Right cardiac atrium (tissue), 5 donors: Measurements from ENCODE around the gene BAIAP3. TPM values are rescaled to one million over a fixed set of nuclear protein-coding genes. Genes with fewer than 3 reads are reported as not detected.

Experiments
- ATAC-seq, 2 donors: fragments of 200-7000 bp; cut with Tn5 transposase; one replicate each; pipeline versions ENCODE4 v1.8.0 to v1.9.1; 2020; ENCODE audit warnings: moderate library complexity in 2 of 2, mild to moderate bottlenecking in 1 of 2
- DNase-seq, 3 donors: peaks; one replicate each; pipeline ENCODE4 v3.0.0-alpha.2; 2020
- H3K27ac ChIP-seq: one replicate; pipeline ENCODE4 v1.5.1; 2013; ENCODE audit warnings: mild to moderate bottlenecking, low read length, control low read depth, moderate library complexity
- H3K27me3 ChIP-seq: one replicate; pipeline ENCODE4 v1.6.1; 2013; ENCODE audit not compliant: control insufficient read depth, insufficient read depth
- H3K4me1 ChIP-seq: one replicate; pipeline ENCODE4 v1.6.1; 2013; ENCODE audit warnings: low read length; ENCODE audit not compliant: control insufficient read depth, insufficient read depth
- H3K4me3 ChIP-seq: one replicate; pipeline ENCODE4 v1.5.1; 2013; ENCODE audit warnings: low read length, control low read depth
- H3K9me3 ChIP-seq: one replicate; pipeline ENCODE4 v1.6.1; 2013; ENCODE audit warnings: low read length; ENCODE audit not compliant: control insufficient read depth
- WGBS: extraction: QIAGEN DNeasy Blood & Tissue Kit; methylation state at CpG from one replicate; pipeline ENCODE4 v1.1.7; 2013; 5-methylcytosine and 5-hydroxymethylcytosine counted together
- intact Hi-C, 4 donors: fragments of 100-400 bp; cut with DNase I; formaldehyde crosslinking; loops; one replicate each; pipeline versions ENCODE4 v1.11.0 to v1.14.0; 2022 to 2023
- polyA plus RNA-seq: library from polyadenylated mRNA; stranded (reverse); fragments of 200-250 nt; gene quantifications from one replicate; pipeline ENCODE4 v1.2.3, GENCODE V29; 2013
- total RNA-seq, 4 donors: library from RNA; stranded (reverse); fragmentation: NEBNext Ultra II Directional; extraction: Animal tissue kit (Norgen Biotek cat#: 25700); gene quantifications; one replicate each; pipeline ENCODE4 v1.2.1, GENCODE V29; 2021
- donor health status: healthy with polysubstance abuse.
- donor health status: DM: no; HTN: yes; CAD: no.
- donor health status: DM: no; HTN: no; CAD: no.
- donor health status: DM: no; HTN: yes; CAD: no; lungs with severe emphysema.
- donor health status: DM: yes; HTN: yes; CAD: no.

BAIAP3 gene
- total and polyA plus RNA-seq, 5 donors: 0.53 to 2.7 (median 1.8) TPM

DNA sequence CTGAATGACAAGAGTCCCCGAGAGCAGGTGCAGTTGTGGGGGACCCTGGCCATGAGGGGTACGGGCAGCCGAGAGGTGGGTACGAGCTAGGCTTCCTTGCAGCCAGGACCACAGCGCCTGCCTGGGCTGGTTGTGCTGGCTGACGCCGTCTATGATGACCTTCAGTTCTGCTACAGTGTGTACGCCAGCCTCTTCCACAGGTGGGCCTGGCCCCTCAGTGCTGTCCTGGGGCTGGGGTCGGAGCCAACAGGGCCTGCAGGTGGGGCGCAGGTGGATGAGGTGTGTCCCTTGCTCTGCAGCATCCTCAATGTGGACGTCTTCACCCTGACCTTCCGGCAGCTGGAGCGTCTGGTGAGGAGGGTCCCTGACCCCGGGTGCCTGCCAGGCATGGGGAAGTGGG, 11.1 kb downstream of the BAIAP3 start:
- Histone ChIP-seq H3K4me1 (peaks cover 2% of the 10 kb centered on the region), H3K4me3 (no peak overlapping the region), H3K27ac (no peak overlapping the region), H3K27me3 (no peaks in the 10 kb centered on the region), H3K9me3 (no peaks in the 10 kb centered on the region)
- ATAC-seq: no peak
- DNase-seq: peak in 1 of 3 donors; percentile 29
- 89% methylated on average over 14 of the region's 14 CpGs for WGBS
- intact Hi-C loops: no loop called here

DNA sequence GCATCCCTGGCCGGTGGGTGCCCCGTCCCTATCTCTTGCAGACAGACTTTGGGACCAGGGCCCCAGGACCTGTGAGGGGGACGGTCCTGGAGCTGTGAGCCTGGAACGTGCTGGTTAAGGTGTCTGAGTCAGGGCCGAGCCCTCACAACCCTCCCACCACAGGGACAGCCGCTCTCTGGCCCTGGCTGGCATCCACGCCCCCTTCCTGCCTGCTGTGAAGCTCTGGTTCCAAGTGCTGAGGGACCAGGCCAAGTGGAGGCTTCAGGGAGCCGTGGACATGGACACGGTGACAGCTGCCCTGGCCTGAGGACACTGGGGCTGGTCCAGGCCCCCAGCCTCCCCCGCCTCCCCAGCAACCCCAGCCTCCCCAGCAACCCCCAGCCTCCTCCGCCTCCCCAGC, 11.6 kb downstream of the BAIAP3 start:
- Histone ChIP-seq H3K4me3 (no peak overlapping the region), H3K9me3 (no peaks in the 10 kb centered on the region), H3K27me3 (no peaks in the 10 kb centered on the region), H3K4me1 (peaks cover 2% of the 10 kb centered on the region), H3K27ac (no peak overlapping the region)
- intact Hi-C loops: no loop called here
- no peak for DNase-seq
- 62% methylated on average over 11 of the region's 11 CpGs for WGBS
- ATAC-seq: no peak

DNA sequence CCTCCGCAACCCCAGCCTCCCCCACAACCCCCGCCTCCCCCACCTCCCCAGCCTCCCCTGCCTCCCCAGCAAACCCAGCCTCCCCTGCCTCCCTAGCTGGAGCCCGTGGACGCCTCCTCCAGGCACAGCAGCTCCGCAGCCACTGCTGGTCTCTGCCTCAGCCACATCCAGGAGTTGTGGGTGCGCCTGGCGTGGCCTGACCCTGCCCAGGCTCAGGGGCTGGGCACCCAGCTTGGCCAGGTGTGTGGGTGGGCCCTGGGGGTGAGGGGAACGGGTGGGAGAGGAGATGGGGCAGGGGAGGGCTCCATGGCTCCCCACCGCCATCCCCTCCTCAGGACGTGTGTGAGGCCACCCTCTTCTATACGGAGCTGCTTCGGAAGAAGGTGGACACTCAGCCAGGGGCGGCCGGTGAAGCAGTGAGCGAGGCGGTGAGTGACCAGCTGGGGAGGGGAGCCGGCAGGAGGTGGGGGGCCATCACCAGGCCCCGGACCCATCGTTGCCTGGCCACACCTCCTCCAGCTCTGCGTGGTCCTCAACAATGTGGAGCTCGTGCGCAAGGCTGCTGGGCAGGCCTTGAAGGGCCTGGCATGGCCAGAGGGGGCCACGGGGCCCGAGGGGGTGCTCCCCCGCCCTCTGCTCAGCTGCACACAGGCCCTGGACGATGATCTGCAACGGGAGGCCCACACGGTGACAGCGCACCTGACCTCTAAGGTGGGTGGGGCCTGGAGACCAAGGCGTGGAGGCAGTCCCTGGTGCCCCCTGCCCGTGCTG, 12.4 kb downstream of the BAIAP3 start:
- H3K27me3 ChIP-seq: no peaks in the 10 kb centered on the region
- DNase-seq: peak in 1 of 3 donors; percentile 44
- no peak for ATAC-seq
- WGBS: 73% methylated on average over 31 of the region's 31 CpGs
- intact Hi-C loops: no loop called here
- H3K4me1 ChIP-seq: peaks cover 6% of the 10 kb centered on the region
- no peaks in the 10 kb centered on the region for H3K9me3 ChIP-seq
- no peak overlapping the region for H3K4me3 ChIP-seq
- no peak overlapping the region for H3K27ac ChIP-seq

DNA sequence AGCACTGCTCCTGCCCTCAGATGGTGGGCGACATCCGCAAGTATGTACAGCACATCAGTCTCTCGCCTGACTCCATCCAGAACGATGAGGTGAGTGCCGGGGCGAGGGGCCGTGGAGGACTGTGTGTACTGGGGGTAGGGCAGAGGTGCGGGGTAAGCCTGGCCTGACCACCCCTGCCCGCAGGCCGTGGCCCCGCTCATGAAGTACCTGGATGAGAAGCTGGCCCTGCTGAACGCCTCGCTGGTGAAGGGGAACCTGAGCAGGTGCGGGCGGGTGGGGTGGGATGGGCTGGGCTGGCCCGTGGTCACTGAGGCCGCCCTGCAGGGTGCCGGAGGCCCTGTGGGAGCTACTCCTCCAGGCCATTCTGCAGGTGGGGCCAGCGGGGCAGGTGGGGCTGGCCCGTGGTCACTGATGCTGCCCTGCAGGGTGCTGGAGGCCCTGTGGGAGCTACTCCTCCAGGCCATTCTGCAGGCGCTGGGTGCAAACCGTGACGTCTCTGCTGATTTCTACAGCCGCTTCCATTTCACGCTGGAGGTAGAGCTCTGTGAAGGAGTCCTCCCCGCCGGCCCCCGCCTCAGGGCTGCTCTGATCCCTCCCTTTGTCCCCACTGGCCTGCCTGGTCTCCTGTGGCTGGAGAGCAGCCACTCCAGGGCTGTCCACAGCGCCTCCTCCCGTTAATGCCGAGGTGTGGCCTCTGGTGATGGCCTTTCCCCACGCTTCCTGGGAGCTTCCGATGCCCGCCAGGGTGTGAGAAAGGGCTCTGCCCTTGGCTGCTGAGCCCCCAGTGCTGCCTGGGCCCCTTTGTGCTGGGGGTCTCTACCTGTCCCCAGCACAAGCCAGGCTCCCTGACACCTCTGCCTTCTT, 13.2 kb downstream of the BAIAP3 start:
- intact Hi-C loops: no loop called here
- WGBS: 74% methylated on average over 34 of the region's 34 CpGs
- no peak overlapping the region for H3K4me3 ChIP-seq
- ATAC-seq (no peak), DNase-seq (peak in 1 of 3 donors; percentile 40)
- peaks cover 6% of the 10 kb centered on the region for H3K4me1 ChIP-seq
- no peaks in the 10 kb centered on the region for H3K9me3 ChIP-seq
- H3K27ac ChIP-seq: no peak overlapping the region
- no peaks in the 10 kb centered on the region for H3K27me3 ChIP-seq

DNA sequence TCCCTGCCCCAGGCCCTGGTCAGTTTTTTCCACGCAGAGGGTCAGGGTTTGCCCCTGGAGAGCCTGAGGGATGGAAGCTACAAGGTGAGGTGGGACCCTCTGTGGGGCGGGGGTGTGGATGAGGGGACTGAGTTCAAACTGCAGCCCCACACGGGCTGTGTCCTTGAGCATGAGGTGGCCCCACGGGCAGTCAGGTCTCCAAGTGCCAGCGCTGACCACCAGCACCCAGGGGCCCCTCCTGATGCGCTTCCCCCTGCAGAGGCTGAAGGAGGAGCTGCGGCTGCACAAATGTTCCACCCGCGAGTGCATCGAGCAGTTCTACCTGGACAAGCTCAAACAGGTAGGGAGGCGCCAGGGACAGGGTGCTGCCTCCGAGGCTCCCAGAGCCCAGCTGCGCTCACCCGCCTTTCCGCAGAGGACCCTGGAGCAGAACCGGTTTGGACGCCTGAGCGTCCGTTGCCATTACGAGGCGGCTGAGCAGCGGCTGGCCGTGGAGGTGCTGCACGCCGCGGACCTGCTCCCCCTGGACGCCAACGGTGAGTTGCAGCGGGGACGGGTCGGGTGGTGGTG, 13.9 kb downstream of the BAIAP3 start:
- no peaks in the 10 kb centered on the region for H3K9me3 ChIP-seq
- no peaks in the 10 kb centered on the region for H3K27me3 ChIP-seq
- DNase-seq: peak in 1 of 3 donors; percentile 44
- ATAC-seq: no peak
- WGBS: 90% methylated on average over 31 of the region's 31 CpGs
- H3K27ac ChIP-seq: no peak overlapping the region
- peaks cover 6% of the 10 kb centered on the region for H3K4me1 ChIP-seq
- intact Hi-C loops: no loop called here
- H3K4me3 ChIP-seq: no peak overlapping the region

DNA sequence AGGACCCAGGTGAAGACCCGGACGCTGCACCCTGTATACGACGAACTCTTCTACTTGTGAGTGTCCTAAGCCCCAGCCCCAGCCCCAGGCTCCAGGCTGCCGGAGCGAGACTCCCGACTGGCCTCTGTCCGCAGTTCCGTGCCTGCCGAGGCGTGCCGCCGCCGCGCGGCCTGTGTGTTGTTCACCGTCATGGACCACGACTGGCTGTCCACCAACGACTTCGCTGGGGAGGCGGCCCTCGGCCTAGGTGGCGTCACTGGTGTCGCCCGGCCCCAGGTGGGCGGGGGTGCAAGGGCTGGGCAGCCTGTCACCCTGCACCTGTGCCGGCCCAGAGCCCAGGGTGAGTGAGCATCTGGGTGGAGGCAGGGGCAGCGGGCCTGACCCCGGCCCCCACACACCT, 14.5 kb downstream of the BAIAP3 start:
- Histone ChIP-seq H3K4me3 (no peak overlapping the region), H3K4me1 (peaks cover 4% of the 10 kb centered on the region), H3K9me3 (no peaks in the 10 kb centered on the region), H3K27ac (no peak overlapping the region), H3K27me3 (no peaks in the 10 kb centered on the region)
- WGBS: 89% methylated on average over 29 of the region's 29 CpGs
- DNase-seq: no peak
- intact Hi-C loops: no loop called here
- ATAC-seq: no peak

DNA sequence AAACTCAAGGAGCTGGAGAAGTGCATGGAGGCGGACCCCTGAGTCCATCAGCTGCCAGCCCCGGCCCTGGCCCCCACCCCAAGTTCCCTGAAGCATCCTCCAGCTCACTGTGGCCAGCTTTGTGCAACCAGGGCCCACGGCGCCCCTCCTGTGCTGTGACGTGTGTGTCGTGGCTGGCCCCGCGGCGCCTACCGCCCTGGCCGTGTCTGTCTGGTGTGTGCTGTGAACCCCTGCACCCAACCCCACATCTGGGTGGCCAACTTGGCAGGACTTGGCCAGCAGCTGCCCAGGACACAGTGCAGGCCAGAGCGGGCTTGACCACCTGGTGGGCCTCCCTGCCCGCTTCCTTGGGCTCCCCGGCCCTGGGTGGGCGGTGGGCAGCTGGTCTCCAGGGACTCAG, 15.0 kb downstream of the BAIAP3 start:
- no peak for ATAC-seq
- intact Hi-C loops: no loop called here
- H3K4me1 ChIP-seq: peaks cover 4% of the 10 kb centered on the region

DNA sequence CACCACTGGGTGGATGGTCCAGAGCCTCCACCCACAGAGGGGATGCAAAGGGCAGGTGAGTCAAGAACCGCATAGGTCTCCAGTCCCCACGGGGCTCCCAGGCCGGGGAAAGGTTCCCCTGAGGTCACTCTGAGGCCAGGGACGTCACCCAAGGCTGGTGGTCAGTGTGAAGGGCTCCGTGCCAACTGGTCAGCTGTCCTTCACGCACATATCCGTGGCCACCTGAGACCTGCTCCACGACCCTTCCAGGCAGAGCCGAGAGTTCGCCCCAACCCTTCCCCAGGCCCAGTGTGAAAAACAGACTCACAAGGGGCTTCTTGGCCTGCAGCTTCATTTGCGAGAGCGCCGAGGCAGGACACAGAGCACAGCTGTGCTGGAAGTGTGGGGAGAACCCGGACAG, 15.5 kb downstream of the BAIAP3 start:
- intact Hi-C loops: no loop called here
- DNase-seq (peak in 2 of 3 donors; percentile 52 to 65), ATAC-seq (no peak)
- H3K4me3 ChIP-seq: no peak overlapping the region
- WGBS: 77% methylated on average over 14 of the region's 14 CpGs
- H3K27ac ChIP-seq: no peak overlapping the region
- H3K4me1 ChIP-seq: peaks cover 4% of the 10 kb centered on the region
- no peaks in the 10 kb centered on the region for H3K27me3 ChIP-seq
- no peaks in the 10 kb centered on the region for H3K9me3 ChIP-seq

More for the DNA sequence above, 15.0 kb downstream of the BAIAP3 start:
- H3K4me3 ChIP-seq: no peak overlapping the region
- WGBS: 90% methylated on average over 15 of the region's 15 CpGs
- H3K9me3 ChIP-seq: no peaks in the 10 kb centered on the region
- no peaks in the 10 kb centered on the region for H3K27me3 ChIP-seq
- DNase-seq: peak in 1 of 3 donors; percentile 47
- no peak overlapping the region for H3K27ac ChIP-seq

DNA sequence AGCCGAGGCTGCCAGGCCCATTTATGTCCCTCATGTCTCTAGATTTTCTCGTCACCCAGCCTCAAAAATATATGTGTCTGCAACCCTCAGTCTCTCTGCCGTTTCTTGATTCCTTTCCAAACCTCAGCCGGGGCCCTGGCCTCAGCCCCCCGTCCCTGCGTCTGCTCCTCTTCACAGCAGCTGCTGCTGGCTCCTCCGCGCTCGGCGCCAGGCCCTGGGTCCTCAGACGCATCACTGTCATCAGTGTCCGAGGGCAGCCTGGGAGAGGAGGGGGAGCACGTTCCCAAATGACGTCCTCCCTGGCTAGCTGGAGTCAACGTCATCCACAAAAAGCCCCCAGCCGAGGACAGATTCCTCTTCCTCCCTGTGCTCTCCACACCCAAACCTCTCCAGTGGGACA, 15.9 kb downstream of the BAIAP3 start:
- 81% methylated on average over 16 of the region's 16 CpGs for WGBS
- DNase-seq: peak in 1 of 3 donors; percentile 48
- intact Hi-C loops: no loop called here

DNA sequence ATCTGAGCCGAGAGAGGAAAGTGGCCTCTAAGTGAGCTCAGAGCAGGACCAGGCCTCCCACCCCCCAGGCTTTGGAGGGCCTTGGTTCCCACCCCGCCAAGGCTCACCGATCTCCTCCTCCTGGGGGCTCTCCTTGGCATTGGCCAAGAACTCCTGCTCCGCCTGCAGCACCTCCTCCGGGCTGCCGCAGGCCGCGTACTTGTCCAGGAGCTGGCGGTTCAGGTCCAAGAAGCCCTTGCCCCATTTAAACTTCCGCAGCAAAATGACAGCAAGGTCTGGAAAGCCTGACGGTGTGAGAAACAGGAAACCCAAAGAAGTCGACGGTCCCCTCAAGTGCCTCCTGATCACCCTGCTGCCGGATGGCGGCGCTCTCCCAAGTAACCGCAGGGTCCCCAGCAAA, 16.5 kb downstream of the BAIAP3 start:
- no peak overlapping the region for H3K27ac ChIP-seq
- no peak overlapping the region for H3K4me3 ChIP-seq
- no peaks in the 10 kb centered on the region for H3K27me3 ChIP-seq
- WGBS: 91% methylated on average over 17 of the region's 17 CpGs
- peaks cover 4% of the 10 kb centered on the region for H3K4me1 ChIP-seq
- intact Hi-C loops: no loop called here
- DNase-seq (no peak), ATAC-seq (no peak)
- no peaks in the 10 kb centered on the region for H3K9me3 ChIP-seq

More for the DNA sequence above, 15.9 kb downstream of the BAIAP3 start:
- Histone ChIP-seq H3K4me1 (peaks cover 4% of the 10 kb centered on the region), H3K27me3 (no peaks in the 10 kb centered on the region), H3K27ac (no peak overlapping the region), H3K4me3 (no peak overlapping the region), H3K9me3 (no peaks in the 10 kb centered on the region)
- no peak for ATAC-seq

DNA sequence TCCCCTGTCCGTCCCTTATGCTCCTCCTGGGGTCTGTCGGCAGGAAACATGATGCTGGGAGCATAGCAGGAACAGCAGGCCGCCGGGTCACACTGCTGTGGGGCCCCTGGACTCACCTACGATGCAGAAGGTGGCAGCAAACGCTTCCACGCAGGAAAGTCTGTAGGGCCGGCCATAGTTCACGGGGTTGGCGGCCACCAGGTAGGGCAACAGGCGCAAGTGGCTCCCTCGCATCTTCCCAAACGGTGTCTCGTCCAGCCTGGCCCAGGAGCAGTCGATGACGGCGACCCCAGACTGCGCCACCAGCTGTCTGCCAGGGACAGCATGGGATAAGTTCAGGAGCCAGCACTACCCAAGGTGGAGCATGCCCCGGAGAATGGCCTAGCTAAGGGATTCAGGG, 17.2 kb downstream of the BAIAP3 start:
- ATAC-seq (no peak), DNase-seq (no peak)
- intact Hi-C loops: no loop called here
- no peak overlapping the region for H3K27ac ChIP-seq
- no peak overlapping the region for H3K4me3 ChIP-seq
- H3K4me1 ChIP-seq: peaks cover 4% of the 10 kb centered on the region
- H3K27me3 ChIP-seq: no peaks in the 10 kb centered on the region
- 82% methylated on average over 19 of the region's 19 CpGs for WGBS
- no peaks in the 10 kb centered on the region for H3K9me3 ChIP-seq
